NOMO-1 treated with dmso at 0.1 percent for 144 hours (cell line): ENCODE data around the gene MAGEC1.
"Not testable (repeated sequence)": the region's sequence is repeated elsewhere in the genome, so short reads cannot be mapped to it uniquely, and the experiment has no call there.

ENCODE experiments used
- DNase-seq: peaks from one replicate; lab custom pipeline; 2025; ENCODE audit not compliant: unreplicated experiment; lab: John Stamatoyannopoulos, UW

MAGEC1 gene

GRCh38 chrX:141903400-141904155 lies at the start of gene MAGEC1:
Gene MAGEC1 (plus strand): TSS chrX:141903894. CDS start chrX:141905073, 1,179 bp downstream.
- DNase-seq, result no peak

GRCh38 chrX:141857479-141857878 lies 46.2 kb upstream of the MAGEC1 start:
- no peak for DNase-seq

GRCh38 chrX:141879616-141880015 lies 24.1 kb upstream of the MAGEC1 start:
- DNase-seq, result no peak

GRCh38 chrX:141888811-141889210 lies 14.9 kb upstream of the MAGEC1 start:
- DNase-seq, result not testable (repeated sequence)

GRCh38 chrX:141894733-141895132 lies 9.0 kb upstream of the MAGEC1 start:
- DNase-seq, result no peak

GRCh38 chrX:141897690-141898089 lies 6.0 kb upstream of the MAGEC1 start:
- no peak for DNase-seq

GRCh38 chrX:141902366-141902765 lies 1.3 kb upstream of the MAGEC1 start:
- DNase-seq, result no peak

- no peak for DNase-seq
Observed at GRCh38 chrX:141904262-141904661, 568 bp downstream of the MAGEC1 start.

- no peak for DNase-seq
Observed at GRCh38 chrX:141917801-141918200, 14.1 kb downstream of the MAGEC1 start.

- no peak for DNase-seq
Observed at GRCh38 chrX:141924293-141924692, 20.6 kb downstream of the MAGEC1 start.

- no peak for DNase-seq
Observed at GRCh38 chrX:141928432-141928831, 24.7 kb downstream of the MAGEC1 start.

GRCh38 chrX:141934059-141934641 lies 30.5 kb downstream of the MAGEC1 start:
- no peak for DNase-seq

- no peak for DNase-seq
Observed at GRCh38 chrX:141935645-141936044, 32.0 kb downstream of the MAGEC1 start.

- no peak for DNase-seq
Observed at GRCh38 chrX:141936080-141936479, 32.4 kb downstream of the MAGEC1 start.

GRCh38 chrX:141941234-141941633 lies 37.5 kb downstream of the MAGEC1 start:
- DNase-seq, result no peak

- no peak for DNase-seq
Observed at GRCh38 chrX:141945426-141945825, 41.7 kb downstream of the MAGEC1 start.

- DNase-seq, result no peak
Observed at GRCh38 chrX:141947350-141947749, 43.7 kb downstream of the MAGEC1 start.

GRCh38 chrX:141952603-141953002 lies 48.9 kb downstream of the MAGEC1 start:
- no peak for DNase-seq

GRCh38 chrX:141958675-141959074 lies 55.0 kb downstream of the MAGEC1 start:
- DNase-seq, result no peak
